Stomach (tissue), 9 donors: Measurements from ENCODE around the gene POLR3F. TPM values are rescaled to one million over a fixed set of nuclear protein-coding genes. Genes with fewer than 3 reads are reported as not detected.

Experiments used
- DNase-seq, 2 donors: peaks; one replicate each; pipeline versions ENCODE4 v3.0.0 to v3.0.0-alpha.2; 2013 to 2019
- H3K27ac ChIP-seq, 5 donors: fragments of 200-600 bp in 4 of 5; sonication (generic) in 4 of 5; one replicate each; pipeline ENCODE4 v1.5.1; 2013 to 2019; ENCODE audit warnings: mild to moderate bottlenecking in 1 of 5, moderate library complexity in 1 of 5
- H3K27me3 ChIP-seq, 3 donors: fragments of 200-600 bp; sonication (generic); one replicate each; pipeline ENCODE4 v1.5.1; 2017 to 2019; ENCODE audit warnings: mixed run types in 1 of 3
- H3K36me3 ChIP-seq, 4 donors: fragments of 200-600 bp; sonication (generic); 1 replicate in 3 of 4; 2 replicates in 1 of 4; pipeline ENCODE4 v1.5.1; 2016 to 2019
- H3K4me1 ChIP-seq, 4 donors: fragments of 200-600 bp; sonication (generic); one replicate each; pipeline ENCODE4 v1.5.1; 2016 to 2019
- H3K4me3 ChIP-seq, 4 donors: fragments of 200-600 bp; sonication (generic) in 3 of 4; one replicate each; pipeline ENCODE4 v1.5.1; 2016 to 2019; ENCODE audit warnings: mild to moderate bottlenecking in 1 of 4
- H3K9me3 ChIP-seq, 4 donors: fragments of 200-600 bp; sonication (generic); one replicate each; pipeline ENCODE4 v1.5.1; 2016 to 2019
- EP300 ChIP-seq: sonication (generic); formaldehyde crosslinking; IDR thresholded peaks from one replicate; pipeline ENCODE4 v1.6.1; 2017; ENCODE audit warnings: antibody characterized with exemption
- POLR2A ChIP-seq, 4 donors: fragments of 450-650 bp; IDR thresholded peaks; one replicate each; pipeline ENCODE4 v1.6.1; 2016; ENCODE audit warnings: antibody characterized with exemption in 4 of 4, control low read depth in 2 of 4, mild to moderate bottlenecking in 1 of 4, moderate library complexity in 1 of 4
- POLR2AphosphoS5 ChIP-seq, 3 donors: sonication (generic); formaldehyde crosslinking; IDR thresholded peaks; one replicate each; pipeline ENCODE4 v1.6.1; 2016; ENCODE audit warnings: antibody characterized with exemption in 3 of 3
- WGBS, 5 donors: extraction: QIAGEN DNeasy Blood & Tissue Kit in 3 of 5; methylation state at CpG; one replicate each; pipeline versions ENCODE4 v1.1.5 to v1.1.7; 2013 to 2018; 5-methylcytosine and 5-hydroxymethylcytosine counted together
- intact Hi-C: fragments of 100-400 bp; cut with DNase I; formaldehyde crosslinking; loops from one replicate; pipeline ENCODE4 v1.15.1; 2023; ENCODE audit warnings: low total_unique reads
- polyA plus RNA-seq, 3 donors: library from polyadenylated mRNA; stranded (reverse); fragments of 200-250 nt; gene quantifications; one replicate each; pipeline ENCODE4 v1.2.3, GENCODE V29; 2013
- total RNA-seq, 5 donors: library from RNA; depleted of rRNA; stranded (reverse); fragments of >200 nt; gene quantifications; one replicate each; pipeline versions ENCODE4 v1.1.0 to v1.2.3, GENCODE V29; 2014 to 2016
- TF ChIP-seq, protein P1 (sequence below), 7 experiments: fragments of 450-650 bp in 4 of 7; fragments of 200-600 bp in 3 of 7; sonication (generic) in 3 of 7; IDR thresholded peaks; one replicate each; pipeline ENCODE4 v1.5.1; 2016 to 2019; ENCODE audit warnings: antibody characterized with exemption in 7 of 7, control low read depth in 2 of 7, mild to moderate bottlenecking in 1 of 7
- donor health status: healthy with polysubstance abuse.
- donor health status: Bipolar disorder and iron deficiency.
- donor health status: healthy.

POLR3F gene
- total and polyA plus RNA-seq, 8 donors = 5.4 to 24.3 (median 9.3) TPM; not detected in 1

DNA sequence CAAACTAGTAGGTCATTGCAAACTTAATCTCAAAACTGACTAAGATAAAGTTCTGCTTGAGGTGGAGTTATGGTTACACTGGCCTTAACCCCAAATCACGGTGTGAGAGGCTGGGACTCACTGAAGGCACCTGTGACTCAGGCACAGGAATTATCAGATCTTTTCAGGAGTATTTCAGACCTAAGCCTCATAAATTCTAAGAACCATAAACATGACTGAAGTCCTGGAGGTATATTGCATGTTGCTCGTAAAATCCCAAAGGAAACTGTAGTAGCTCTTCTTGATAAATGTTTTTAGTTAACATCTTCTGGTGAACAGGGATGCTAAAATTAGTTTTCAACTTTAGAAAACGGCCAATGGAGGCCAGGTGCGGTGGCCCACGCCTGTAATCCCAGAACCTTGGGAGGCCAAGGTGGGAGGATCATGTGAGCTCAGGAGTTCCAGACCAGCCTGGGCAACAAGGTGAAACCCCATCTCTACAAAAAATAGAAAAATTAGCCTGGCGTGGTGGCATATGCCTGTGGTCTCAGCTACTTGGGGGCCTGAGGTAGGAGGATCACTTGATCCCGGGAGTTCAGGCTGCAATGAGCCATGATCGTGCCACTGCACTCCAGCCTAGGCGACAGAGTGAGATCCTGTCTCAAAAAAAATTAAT lies 36.9 kb upstream of the POLR3F start:
- Histone ChIP-seq H3K4me3 (no peak overlapping the region), H3K9me3 (no peaks in the 10 kb centered on the region), H3K4me1 (peaks cover 0 to 13% (median 4%) of the 10 kb centered on the region in 4 donors), H3K27ac (no peak overlapping the region), H3K36me3 (peaks cover 0 to 7% (median 3%) of the 10 kb centered on the region in 4 donors), H3K27me3 (no peaks in the 10 kb centered on the region)
- 88 to 92% (median 89%) methylated on average over 9 of the region's 9 CpGs for WGBS, 5 donors
- TF ChIP-seq, protein P1, sequence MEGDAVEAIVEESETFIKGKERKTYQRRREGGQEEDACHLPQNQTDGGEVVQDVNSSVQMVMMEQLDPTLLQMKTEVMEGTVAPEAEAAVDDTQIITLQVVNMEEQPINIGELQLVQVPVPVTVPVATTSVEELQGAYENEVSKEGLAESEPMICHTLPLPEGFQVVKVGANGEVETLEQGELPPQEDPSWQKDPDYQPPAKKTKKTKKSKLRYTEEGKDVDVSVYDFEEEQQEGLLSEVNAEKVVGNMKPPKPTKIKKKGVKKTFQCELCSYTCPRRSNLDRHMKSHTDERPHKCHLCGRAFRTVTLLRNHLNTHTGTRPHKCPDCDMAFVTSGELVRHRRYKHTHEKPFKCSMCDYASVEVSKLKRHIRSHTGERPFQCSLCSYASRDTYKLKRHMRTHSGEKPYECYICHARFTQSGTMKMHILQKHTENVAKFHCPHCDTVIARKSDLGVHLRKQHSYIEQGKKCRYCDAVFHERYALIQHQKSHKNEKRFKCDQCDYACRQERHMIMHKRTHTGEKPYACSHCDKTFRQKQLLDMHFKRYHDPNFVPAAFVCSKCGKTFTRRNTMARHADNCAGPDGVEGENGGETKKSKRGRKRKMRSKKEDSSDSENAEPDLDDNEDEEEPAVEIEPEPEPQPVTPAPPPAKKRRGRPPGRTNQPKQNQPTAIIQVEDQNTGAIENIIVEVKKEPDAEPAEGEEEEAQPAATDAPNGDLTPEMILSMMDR (IDR thresholded peaks at IDR 0.05) = no peak
- TF ChIP-seq EP300 (no peak), POLR2AphosphoS5 (IDR thresholded peaks at IDR 0.05) (no peak), POLR2A (IDR thresholded peaks at IDR 0.05) (no peak)
- DNase-seq = no peak
- intact Hi-C loops = no loop called here

DNA sequence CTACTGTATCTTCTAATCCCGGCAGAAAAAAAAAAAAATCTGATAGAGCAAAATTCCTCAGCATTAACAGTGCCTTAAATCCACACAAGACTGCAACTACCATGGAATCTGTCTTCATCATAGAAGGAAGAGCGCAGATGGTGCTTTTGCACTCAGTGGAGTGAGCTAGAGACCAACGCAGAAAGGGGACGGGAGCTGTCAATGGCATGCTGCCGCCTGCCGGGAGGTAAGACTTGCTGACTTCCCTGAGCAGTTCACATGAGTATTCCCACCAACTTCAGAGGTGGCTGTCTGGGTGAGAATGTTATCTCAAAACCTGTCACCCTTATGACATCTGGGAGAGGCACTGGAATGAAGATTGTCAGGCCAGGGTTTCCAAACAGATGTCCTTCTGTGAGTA lies 36.0 kb upstream of the POLR3F start:
- peaks cover 0 to 13% (median 4%) of the 10 kb centered on the region in 4 donors for H3K4me1 ChIP-seq
- WGBS, 5 donors = 78 to 87% (median 84%) methylated on average over 6 of the region's 6 CpGs

DNA sequence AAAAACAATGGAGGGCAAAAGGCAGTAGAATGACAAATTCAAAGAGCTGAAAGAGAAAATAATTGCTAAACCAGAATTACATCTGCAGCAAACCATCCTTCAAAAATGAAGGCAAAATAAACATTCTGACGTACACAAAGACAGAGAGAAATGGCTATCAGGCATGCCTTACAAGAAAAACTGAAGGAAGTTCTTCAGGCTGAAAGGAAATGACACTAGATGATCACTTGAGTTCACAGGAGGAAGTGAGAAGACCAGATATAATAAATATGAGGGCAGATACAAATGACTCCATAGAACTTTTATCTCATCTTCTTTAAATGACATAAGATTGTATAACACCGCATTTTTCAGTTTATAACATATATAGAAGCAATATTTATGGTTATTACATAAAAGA lies 30.3 kb upstream of the POLR3F start:
- no peak for DNase-seq
- no peak overlapping the region for H3K4me3 ChIP-seq
- no peaks in the 10 kb centered on the region for H3K9me3 ChIP-seq
- no peak overlapping the region for H3K27ac ChIP-seq
- WGBS, 5 donors = 54 to 74% (median 73%) methylated on average over 2 of the region's 2 CpGs
- TF ChIP-seq, protein P1 (IDR thresholded peaks at IDR 0.05) = no peak
- no peak for TF ChIP-seq EP300
- no peak for TF ChIP-seq POLR2A (IDR thresholded peaks at IDR 0.05)
- no peak for TF ChIP-seq POLR2AphosphoS5 (IDR thresholded peaks at IDR 0.05)
- peaks cover 0 to 4% (median 0%) of the 10 kb centered on the region in 4 donors for H3K36me3 ChIP-seq
- no peaks in the 10 kb centered on the region for H3K27me3 ChIP-seq
- no peaks in the 10 kb centered on the region for H3K4me1 ChIP-seq
- intact Hi-C loops = no loop called here

More for the DNA sequence above, 36.0 kb upstream of the POLR3F start:
- no peak overlapping the region for H3K4me3 ChIP-seq
- no peak for TF ChIP-seq POLR2A (IDR thresholded peaks at IDR 0.05)
- TF ChIP-seq EP300 = no peak
- no peak for TF ChIP-seq POLR2AphosphoS5 (IDR thresholded peaks at IDR 0.05)
- TF ChIP-seq, protein P1 (IDR thresholded peaks at IDR 0.05) = no peak
- peak in 1 of 2 donors; percentile 18 for DNase-seq
- intact Hi-C loops = no loop called here
- no peak overlapping the region for H3K27ac ChIP-seq
- no peaks in the 10 kb centered on the region for H3K9me3 ChIP-seq
- H3K27me3 ChIP-seq = no peaks in the 10 kb centered on the region
- no peaks in the 10 kb centered on the region for H3K36me3 ChIP-seq

DNA sequence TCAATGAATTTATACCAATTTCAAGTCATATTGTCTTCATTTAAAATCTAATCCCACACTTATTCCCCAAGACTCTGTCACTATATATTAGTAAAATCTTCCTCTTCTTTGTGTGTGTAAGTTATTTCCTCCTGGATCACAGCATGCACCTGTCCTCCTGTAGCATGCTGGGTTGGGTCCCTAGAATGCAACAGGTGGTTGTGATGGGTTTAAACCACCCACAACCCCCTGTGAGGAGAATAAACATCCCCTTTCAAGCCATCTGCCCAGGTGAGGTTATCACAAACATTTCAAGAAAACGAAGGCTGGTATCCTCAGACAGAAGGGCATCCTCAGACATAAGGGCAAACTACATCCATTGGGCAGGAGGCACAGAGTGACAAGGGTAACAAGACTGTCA lies 26.8 kb upstream of the POLR3F start:
- H3K4me1 ChIP-seq = peaks cover 0 to 5% (median 0%) of the 10 kb centered on the region in 4 donors
- no peak for DNase-seq
- 27 to 89% (median 54%) methylated on average over 1 of the region's 1 CpG for WGBS, 5 donors
- intact Hi-C loops = no loop called here
- no peak for TF ChIP-seq EP300
- TF ChIP-seq POLR2AphosphoS5 (IDR thresholded peaks at IDR 0.05) = no peak
- TF ChIP-seq, protein P1 (IDR thresholded peaks at IDR 0.05) = no peak
- TF ChIP-seq POLR2A (IDR thresholded peaks at IDR 0.05) = no peak
- H3K9me3 ChIP-seq = no peaks in the 10 kb centered on the region
- H3K27ac ChIP-seq = no peak overlapping the region
- H3K36me3 ChIP-seq = peaks cover 0 to 4% (median 0%) of the 10 kb centered on the region in 4 donors
- no peak overlapping the region for H3K4me3 ChIP-seq
- no peaks in the 10 kb centered on the region for H3K27me3 ChIP-seq
